A549 treated with dexamethasone at 1 μM for 4 hours (cell line): ENCODE measurements around the gene PDSS1. TPM values are rescaled to one million over a fixed set of nuclear protein-coding genes. Genes with fewer than 3 reads are reported as not detected.

Source experiments
- total RNA-seq: library from RNA; stranded (reverse); fragments of 200-300 nt; extraction: Qiagen RNA extraction; gene quantifications from 5 replicates; pipeline ENCODE4 v1.2.3, GENCODE V29; 2022

The PDSS1 gene
- total RNA-seq: 14.2 to 16.9 TPM (median 14.9 TPM) in 5 replicates

GRCh38 chr10:26697163-26697921 lies at the start of gene PDSS1:
Gene PDSS1 (plus strand): TSS chr10:26697701. CDS start chr10:26697712, 11 bp downstream.

Other genes starting within 250 kb of the PDSS1 start
- gene ABI1, start 163.3 kb downstream of the PDSS1 start, total RNA-seq: 51.4 to 59.5 TPM (median 53.2 TPM) in 5 replicates